ENCODE results near the gene GCGR. TPM values are rescaled to one million over a fixed set of nuclear protein-coding genes. Genes with fewer than 3 reads are reported as not detected.

Gene GCGR
- total RNA-seq, 3 donors from 2014 or later (not counting 1 experiment from before 2014, with no cell fraction given) = not detected

DNA sequence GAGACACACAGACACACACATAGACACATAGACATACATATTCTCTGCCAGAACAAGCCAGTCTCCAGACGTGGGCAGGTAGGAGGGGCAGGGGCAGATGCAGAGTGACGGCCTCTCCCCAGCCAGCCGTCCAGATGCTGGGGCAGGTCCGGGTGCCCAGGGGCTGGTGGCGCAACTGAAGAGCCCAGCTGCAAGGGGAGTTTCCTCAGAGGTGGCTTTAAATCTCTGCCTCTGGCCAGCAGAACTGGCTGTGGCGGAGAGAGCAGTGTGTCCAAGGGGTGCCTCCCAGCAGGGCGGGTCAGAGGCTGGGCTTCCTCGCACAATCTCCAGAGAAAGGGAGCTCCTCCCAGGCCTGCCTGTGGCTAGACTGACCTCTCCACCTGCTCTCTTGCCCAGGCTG, 9.4 kb upstream of the GCGR start:
- intact Hi-C loops (cut with micrococcal nuclease) = no loop called here

DNA sequence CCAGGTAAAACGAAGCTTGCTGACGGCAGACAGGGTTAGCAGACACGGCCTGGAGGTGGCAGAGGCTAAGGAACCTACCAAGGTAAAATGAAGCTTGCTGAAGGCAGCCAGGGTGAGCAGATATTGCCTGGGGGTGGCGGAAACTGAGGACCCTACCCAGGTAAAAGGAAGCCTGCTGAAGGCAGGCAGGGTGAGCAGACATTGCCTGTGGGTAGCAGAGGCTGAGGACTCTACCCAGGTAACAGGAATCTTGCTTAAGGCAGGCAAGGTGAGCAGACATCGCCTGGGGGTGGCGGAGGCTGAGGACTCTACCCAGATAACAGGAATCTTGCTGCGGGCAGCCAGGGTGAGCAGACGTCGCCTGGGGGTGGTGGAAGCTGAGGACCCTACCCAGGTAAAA, 2.6 kb upstream of the GCGR start:
- intact Hi-C loops (cut with micrococcal nuclease) = no loop called here
- ATAC-seq (no peak), DNase-seq (no peak)
- no peaks in the 10 kb centered on the region for H3K36me3 Mint-ChIP-seq
- H3K27ac ChIP-seq (ENCODE audit: low read length) = no peak overlapping the region
- peaks cover 17% of the 10 kb centered on the region for H3K27me3 ChIP-seq (ENCODE audit: control insufficient read depth, insufficient read depth, low read length)
- H3K9me3 Mint-ChIP-seq = no peaks in the 10 kb centered on the region
- no peak overlapping the region for H3K4me3 Mint-ChIP-seq
- no peak overlapping the region for H3K4me3 ChIP-seq (ENCODE audit: low read length)
- TF ChIP-seq, protein P1, sequence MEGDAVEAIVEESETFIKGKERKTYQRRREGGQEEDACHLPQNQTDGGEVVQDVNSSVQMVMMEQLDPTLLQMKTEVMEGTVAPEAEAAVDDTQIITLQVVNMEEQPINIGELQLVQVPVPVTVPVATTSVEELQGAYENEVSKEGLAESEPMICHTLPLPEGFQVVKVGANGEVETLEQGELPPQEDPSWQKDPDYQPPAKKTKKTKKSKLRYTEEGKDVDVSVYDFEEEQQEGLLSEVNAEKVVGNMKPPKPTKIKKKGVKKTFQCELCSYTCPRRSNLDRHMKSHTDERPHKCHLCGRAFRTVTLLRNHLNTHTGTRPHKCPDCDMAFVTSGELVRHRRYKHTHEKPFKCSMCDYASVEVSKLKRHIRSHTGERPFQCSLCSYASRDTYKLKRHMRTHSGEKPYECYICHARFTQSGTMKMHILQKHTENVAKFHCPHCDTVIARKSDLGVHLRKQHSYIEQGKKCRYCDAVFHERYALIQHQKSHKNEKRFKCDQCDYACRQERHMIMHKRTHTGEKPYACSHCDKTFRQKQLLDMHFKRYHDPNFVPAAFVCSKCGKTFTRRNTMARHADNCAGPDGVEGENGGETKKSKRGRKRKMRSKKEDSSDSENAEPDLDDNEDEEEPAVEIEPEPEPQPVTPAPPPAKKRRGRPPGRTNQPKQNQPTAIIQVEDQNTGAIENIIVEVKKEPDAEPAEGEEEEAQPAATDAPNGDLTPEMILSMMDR (IDR thresholded peaks at IDR 0.05) = no peak
- H3K4me1 ChIP-seq (ENCODE audit: control insufficient read depth, insufficient read depth, low read length) = no peaks in the 10 kb centered on the region
- H3K27ac Mint-ChIP-seq = no peak overlapping the region
- H3K36me3 ChIP-seq (ENCODE audit: control insufficient read depth, insufficient read depth, low read length) = no peaks in the 10 kb centered on the region
- WGBS (ENCODE audit: insufficient coverage) = 87% methylated on average over 9 of the region's 9 CpGs
- peaks cover 0 to 4% of the 10 kb centered on the region in 2 donors for H3K4me1 Mint-ChIP-seq
- H3K9me3 ChIP-seq (ENCODE audit: control insufficient read depth, insufficient read depth, low read length) = no peaks in the 10 kb centered on the region
- H3K27me3 Mint-ChIP-seq (ENCODE audit: low read depth in 2 of 2) = peaks cover 25 to 34% of the 10 kb centered on the region in 2 donors

More for the DNA sequence above, 9.4 kb upstream of the GCGR start:
- Mint-ChIP-seq H3K4me1 (no peaks in the 10 kb centered on the region), H3K27me3 (ENCODE audit: low read depth in 2 of 2) (no peaks in the 10 kb centered on the region), H3K9me3 (no peaks in the 10 kb centered on the region), H3K4me3 (no peak overlapping the region), H3K36me3 (no peaks in the 10 kb centered on the region), H3K27ac (no peak overlapping the region)
- 71% methylated on average over 8 of the region's 8 CpGs for WGBS (ENCODE audit: insufficient coverage)
- H3K9me3 ChIP-seq (ENCODE audit: control insufficient read depth, insufficient read depth, low read length) = no peaks in the 10 kb centered on the region
- H3K27me3 ChIP-seq (ENCODE audit: control insufficient read depth, insufficient read depth, low read length) = no peaks in the 10 kb centered on the region
- no peak overlapping the region for H3K4me3 ChIP-seq (ENCODE audit: low read length)
- ATAC-seq = peak in 1 of 3 donors; percentile 30
- TF ChIP-seq, protein P1 (IDR thresholded peaks at IDR 0.05) = no peak
- no peaks in the 10 kb centered on the region for H3K4me1 ChIP-seq (ENCODE audit: control insufficient read depth, insufficient read depth, low read length)
- DNase-seq = no peak
- no peak overlapping the region for H3K27ac ChIP-seq (ENCODE audit: low read length)
- H3K36me3 ChIP-seq (ENCODE audit: control insufficient read depth, insufficient read depth, low read length) = no peaks in the 10 kb centered on the region

DNA sequence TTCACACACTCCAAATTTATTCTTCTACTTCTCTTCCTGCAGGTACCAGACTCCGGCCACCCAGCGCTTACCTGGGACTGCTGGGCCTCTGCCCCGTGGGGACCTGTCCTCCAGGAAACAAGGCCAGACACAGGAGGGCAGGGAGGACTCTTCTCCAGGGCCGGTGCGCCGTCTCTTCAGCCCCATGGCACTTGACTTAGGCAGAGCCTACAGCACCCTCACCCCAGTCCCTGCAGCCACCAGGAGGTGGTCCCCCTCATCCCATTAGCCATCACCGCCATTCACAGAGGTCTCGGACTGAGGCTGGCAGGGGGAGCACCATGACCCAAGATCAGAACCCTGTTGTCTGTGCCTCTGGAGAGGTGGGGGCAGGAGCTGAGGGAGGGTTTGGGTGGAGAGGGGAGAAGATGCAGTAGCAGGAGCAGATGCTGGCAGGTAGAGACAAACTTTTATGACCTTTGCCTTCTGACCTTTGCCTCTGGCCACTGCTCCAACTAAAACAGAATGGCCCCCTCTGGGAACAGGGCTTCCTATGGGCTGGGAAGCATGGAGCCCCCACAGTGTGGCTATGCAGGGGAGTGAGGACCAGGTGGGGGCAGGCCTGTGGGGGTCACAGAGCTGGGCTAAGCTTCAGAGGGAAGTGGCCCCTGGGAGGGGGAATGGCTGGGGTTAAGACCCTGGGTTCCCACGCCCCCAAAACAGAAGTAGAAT, 1.7 kb upstream of the GCGR start:
- H3K27me3 ChIP-seq (ENCODE audit: control insufficient read depth, insufficient read depth, low read length) = peaks cover 17% of the 10 kb centered on the region
- Mint-ChIP-seq H3K9me3 (no peaks in the 10 kb centered on the region), H3K27ac (no peak overlapping the region), H3K36me3 (no peaks in the 10 kb centered on the region), H3K4me3 (peak overlapping the region; percentile 25), H3K27me3 (ENCODE audit: low read depth in 2 of 2) (peaks cover 25 to 34% of the 10 kb centered on the region in 2 donors), H3K4me1 (peaks cover 0 to 4% of the 10 kb centered on the region in 2 donors)
- 84% methylated on average over 9 of the region's 9 CpGs for WGBS (ENCODE audit: insufficient coverage)
- no peaks in the 10 kb centered on the region for H3K9me3 ChIP-seq (ENCODE audit: control insufficient read depth, insufficient read depth, low read length)
- no peak overlapping the region for H3K27ac ChIP-seq (ENCODE audit: low read length)
- no peak for ATAC-seq
- TF ChIP-seq, protein P1 (IDR thresholded peaks at IDR 0.05) = no peak
- H3K36me3 ChIP-seq (ENCODE audit: control insufficient read depth, insufficient read depth, low read length) = no peaks in the 10 kb centered on the region
- intact Hi-C loops (cut with micrococcal nuclease) = no loop called here
- no peaks in the 10 kb centered on the region for H3K4me1 ChIP-seq (ENCODE audit: control insufficient read depth, insufficient read depth, low read length)
- no peak for DNase-seq
- H3K4me3 ChIP-seq (ENCODE audit: low read length) = no peak overlapping the region
